ENCODE results near the gene MYO9B. TPM values are rescaled to one million over a fixed set of nuclear protein-coding genes. Genes with fewer than 3 reads are reported as not detected.
A peak's percentile ranks its signal among the peaks of the same experiment; 100 is the strongest.

MYO9B gene
- total and polyA plus RNA-seq, 2 of the 13 experiments (the other 11 are each of a cell fraction or from before 2014, with no cell fraction given): 18.0 to 18.3 TPM

GRCh38 chr19:17200408-17201079 is 125.0 kb downstream of the MYO9B start (continued):
- TF ChIP-seq CCDC6 (CRISPR knock-in tag; IDR thresholded peaks at IDR 0.05) (no peak), RXRA (CRISPR knock-in tag; IDR thresholded peaks at IDR 0.05) (peak; percentile 87), ETV5 (CRISPR knock-in tag; IDR thresholded peaks at IDR 0.05; ENCODE audit: borderline replicate concordance) (peak; percentile 42; the same call in 1 of the 2 replicates), SP1 (IDR thresholded peaks at IDR 0.05) (no peak), SP1 (CRISPR knock-in tag; IDR thresholded peaks at IDR 0.05) (no peak), ZNF609 (CRISPR knock-in tag; IDR thresholded peaks at IDR 0.05; ENCODE audit: borderline replicate concordance) (0 out of 2 replicates have a peak, but pooled peaks have one; percentile 22), KDM1A (CRISPR knock-in tag; IDR thresholded peaks at IDR 0.05) (peak; percentile 60; the same call in 1 of the 2 replicates), ZNF335 (CRISPR knock-in tag; IDR thresholded peaks at IDR 0.05) (no peak), CEBPG (CRISPR knock-in tag; IDR thresholded peaks at IDR 0.05) (peak; percentile 8; the same call in 1 of the 2 replicates), MED8 (CRISPR knock-in tag; IDR thresholded peaks at IDR 0.05; ENCODE audit: insufficient replicate concordance) (no peak), DR1 (CRISPR knock-in tag; IDR thresholded peaks at IDR 0.05) (peak; percentile 26; the same call in 1 of the 2 replicates), NCOA2 (CRISPR knock-in tag; IDR thresholded peaks at IDR 0.05) (peak; percentile 16; the same call in 1 of the 2 replicates), ZMYM4 (CRISPR knock-in tag; IDR thresholded peaks at IDR 0.05) (peak; percentile 55; the same call in 1 of the 2 replicates), PITX1 (CRISPR knock-in tag; IDR thresholded peaks at IDR 0.05) (peak; percentile 46), HOXA5 (CRISPR knock-in tag; IDR thresholded peaks at IDR 0.05) (no peak), SAP130 (CRISPR knock-in tag; IDR thresholded peaks at IDR 0.05; ENCODE audit: low read depth) (peak; percentile 67), ZMYM2 (CRISPR knock-in tag; IDR thresholded peaks at IDR 0.05) (peak; percentile 97)
- TF ChIP-seq, protein P1, sequence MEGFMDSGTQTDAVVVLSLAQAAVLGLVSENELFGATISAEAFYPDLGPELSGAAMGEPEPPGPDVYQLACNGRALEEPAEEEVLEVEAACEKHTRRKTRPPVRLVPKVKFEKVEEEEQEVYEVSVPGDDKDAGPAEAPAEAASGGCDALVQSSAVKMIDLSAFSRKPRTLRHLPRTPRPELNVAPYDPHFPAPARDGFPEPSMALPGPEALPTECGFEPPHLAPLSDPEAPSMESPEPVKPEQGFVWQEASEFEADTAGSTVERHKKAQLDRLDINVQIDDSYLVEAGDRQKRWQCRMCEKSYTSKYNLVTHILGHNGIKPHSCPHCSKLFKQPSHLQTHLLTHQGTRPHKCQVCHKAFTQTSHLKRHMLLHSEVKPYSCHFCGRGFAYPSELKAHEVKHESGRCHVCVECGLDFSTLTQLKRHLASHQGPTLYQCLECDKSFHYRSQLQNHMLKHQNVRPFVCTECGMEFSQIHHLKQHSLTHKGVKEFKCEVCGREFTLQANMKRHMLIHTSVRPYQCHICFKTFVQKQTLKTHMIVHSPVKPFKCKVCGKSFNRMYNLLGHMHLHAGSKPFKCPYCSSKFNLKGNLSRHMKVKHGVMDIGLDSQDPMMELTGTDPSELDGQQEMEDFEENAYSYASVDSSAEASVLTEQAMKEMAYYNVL (CRISPR knock-in tag; IDR thresholded peaks at IDR 0.05; ENCODE audit: borderline replicate concordance): peak; percentile 54; the same call in 1 of the 2 replicates
- TF ChIP-seq, protein P2, sequence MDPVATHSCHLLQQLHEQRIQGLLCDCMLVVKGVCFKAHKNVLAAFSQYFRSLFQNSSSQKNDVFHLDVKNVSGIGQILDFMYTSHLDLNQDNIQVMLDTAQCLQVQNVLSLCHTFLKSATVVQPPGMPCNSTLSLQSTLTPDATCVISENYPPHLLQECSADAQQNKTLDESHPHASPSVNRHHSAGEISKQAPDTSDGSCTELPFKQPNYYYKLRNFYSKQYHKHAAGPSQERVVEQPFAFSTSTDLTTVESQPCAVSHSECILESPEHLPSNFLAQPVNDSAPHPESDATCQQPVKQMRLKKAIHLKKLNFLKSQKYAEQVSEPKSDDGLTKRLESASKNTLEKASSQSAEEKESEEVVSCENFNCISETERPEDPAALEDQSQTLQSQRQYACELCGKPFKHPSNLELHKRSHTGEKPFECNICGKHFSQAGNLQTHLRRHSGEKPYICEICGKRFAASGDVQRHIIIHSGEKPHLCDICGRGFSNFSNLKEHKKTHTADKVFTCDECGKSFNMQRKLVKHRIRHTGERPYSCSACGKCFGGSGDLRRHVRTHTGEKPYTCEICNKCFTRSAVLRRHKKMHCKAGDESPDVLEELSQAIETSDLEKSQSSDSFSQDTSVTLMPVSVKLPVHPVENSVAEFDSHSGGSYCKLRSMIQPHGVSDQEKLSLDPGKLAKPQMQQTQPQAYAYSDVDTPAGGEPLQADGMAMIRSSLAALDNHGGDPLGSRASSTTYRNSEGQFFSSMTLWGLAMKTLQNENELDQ (CRISPR knock-in tag; IDR thresholded peaks at IDR 0.05; ENCODE audit: borderline replicate concordance): no peak
- TF ChIP-seq, protein P3, sequence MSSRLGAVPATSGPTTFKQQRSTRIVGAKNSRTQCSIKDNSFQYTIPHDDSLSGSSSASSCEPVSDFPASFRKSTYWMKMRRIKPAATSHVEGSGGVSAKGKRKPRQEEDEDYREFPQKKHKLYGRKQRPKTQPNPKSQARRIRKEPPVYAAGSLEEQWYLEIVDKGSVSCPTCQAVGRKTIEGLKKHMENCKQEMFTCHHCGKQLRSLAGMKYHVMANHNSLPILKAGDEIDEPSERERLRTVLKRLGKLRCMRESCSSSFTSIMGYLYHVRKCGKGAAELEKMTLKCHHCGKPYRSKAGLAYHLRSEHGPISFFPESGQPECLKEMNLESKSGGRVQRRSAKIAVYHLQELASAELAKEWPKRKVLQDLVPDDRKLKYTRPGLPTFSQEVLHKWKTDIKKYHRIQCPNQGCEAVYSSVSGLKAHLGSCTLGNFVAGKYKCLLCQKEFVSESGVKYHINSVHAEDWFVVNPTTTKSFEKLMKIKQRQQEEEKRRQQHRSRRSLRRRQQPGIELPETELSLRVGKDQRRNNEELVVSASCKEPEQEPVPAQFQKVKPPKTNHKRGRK (CRISPR knock-in tag; IDR thresholded peaks at IDR 0.05): no peak
